Measurements from ENCODE around the gene U2AF2. TPM values are rescaled to one million over a fixed set of nuclear protein-coding genes. Genes with fewer than 3 reads are reported as not detected.

U2AF2 gene
- total and polyA plus RNA-seq, 9 of the 15 experiments (the other 6 are each of a cell fraction or from before 2014, with no cell fraction given), result 3.0 to 331 (median 157) TPM

- TF ChIP-seq ARNT (IDR thresholded peaks at IDR 0.05), result 0 out of 4 replicates have a peak, but pooled peaks of 1 of the 2 experiments have one; percentile 39
- 0 out of 2 replicates have a peak, but pooled peaks have one; percentile 21 for TF ChIP-seq POLR2G (IDR thresholded peaks at IDR 0.05; ENCODE audit: low read depth, low read length)
- peak in 1 of 2 experiments; percentile 66; a peak in 3 of 4 replicates for TF ChIP-seq MNT (conservative IDR thresholded peaks at IDR 0.05)
- no peak for TF ChIP-seq ID3 (CRISPR knock-in tag; IDR thresholded peaks at IDR 0.05)
- 0 out of 2 replicates have a peak, but pooled peaks have one; percentile 34 for TF ChIP-seq ID3 (tag; IDR thresholded peaks at IDR 0.05)
- TF ChIP-seq CREM (IDR thresholded peaks at IDR 0.05; ENCODE audit: low read depth), result peak; percentile 37; the same call in 1 of the 2 replicates
- TF ChIP-seq SMAD2 (IDR thresholded peaks at IDR 0.05; ENCODE audit: low read depth, low read length), result no peak
- no peak for TF ChIP-seq BRF2 (IDR thresholded peaks at IDR 0.05; ENCODE audit: borderline replicate concordance, insufficient read depth, insufficient read length)
- TF ChIP-seq HDAC3 (IDR thresholded peaks at IDR 0.05; ENCODE audit: borderline replicate concordance, partially characterized antibody), result peak; percentile 73
- no peak for TF ChIP-seq HSF4 (CRISPR knock-in tag; IDR thresholded peaks at IDR 0.05; ENCODE audit: borderline replicate concordance)
- TF ChIP-seq FOXK2 (conservative IDR thresholded peaks at IDR 0.05 in 1 of 2, IDR thresholded peaks at IDR 0.05 in 1 of 2; ENCODE audit: low read depth in 2 of 2), result 0 out of 4 replicates have a peak, but pooled peaks have one; percentile 14 to 19
- no peak for TF ChIP-seq ELF1 (tag; IDR thresholded peaks at IDR 0.05)
- 0 out of 2 replicates have a peak, but pooled peaks have one; percentile 25 for TF ChIP-seq XRCC5 (IDR thresholded peaks at IDR 0.05; ENCODE audit: low read depth, low read length)
- no peak for TF ChIP-seq CHD2 (IDR thresholded peaks at IDR 0.05; ENCODE audit: low read depth, low read length)
- TF ChIP-seq MTA1 (IDR thresholded peaks at IDR 0.05; ENCODE audit: borderline replicate concordance), result peak; percentile 67; the same call in 1 of the 2 replicates
- TF ChIP-seq ZZZ3 (IDR thresholded peaks at IDR 0.05), result no peak
- TF ChIP-seq ZBED1 (IDR thresholded peaks at IDR 0.05), result no peak
- no peak for TF ChIP-seq ZFP30 (CRISPR knock-in tag; IDR thresholded peaks at IDR 0.05; ENCODE audit: borderline replicate concordance)
- no peak for TF ChIP-seq ZNF668 (CRISPR knock-in tag; IDR thresholded peaks at IDR 0.05)
- TF ChIP-seq ZBTB2 (IDR thresholded peaks at IDR 0.05), result peak; percentile 70; the same call in 1 of the 2 replicates
- TF ChIP-seq ZNF143 (CRISPR knock-in tag; IDR thresholded peaks at IDR 0.05), result no peak
- peak; percentile 63; the same call in 1 of the 2 replicates for TF ChIP-seq ZKSCAN8 (CRISPR knock-in tag; IDR thresholded peaks at IDR 0.05)
- TF ChIP-seq TBL1XR1 (IDR thresholded peaks at IDR 0.05; ENCODE audit: low read length in 2 of 2), result peak in 1 of 2 experiments; percentile 70; a peak in 1 of 4 replicates
- no peak for TF ChIP-seq ZNF444 (CRISPR knock-in tag; IDR thresholded peaks at IDR 0.05)
- TF ChIP-seq NUFIP1 (IDR thresholded peaks at IDR 0.05; ENCODE audit: partially characterized antibody), result no peak
- 0 out of 2 replicates have a peak, but pooled peaks have one; percentile 17 for TF ChIP-seq TRIM28 (IDR thresholded peaks at IDR 0.05)
- TF ChIP-seq CXXC5 (CRISPR knock-in tag; IDR thresholded peaks at IDR 0.05), result peak; percentile 68
Observed at GRCh38 chr19:55702131-55702627, 47.3 kb downstream of the U2AF2 start (continued).

Data from K562 (cell line).